Measurements from ENCODE around the gene INVS. TPM values are rescaled to one million over a fixed set of nuclear protein-coding genes. Genes with fewer than 3 reads are reported as not detected.

Gene INVS
- total RNA-seq, 2 donors from 2014 or later, result 37.8 to 46.8 TPM

DNA sequence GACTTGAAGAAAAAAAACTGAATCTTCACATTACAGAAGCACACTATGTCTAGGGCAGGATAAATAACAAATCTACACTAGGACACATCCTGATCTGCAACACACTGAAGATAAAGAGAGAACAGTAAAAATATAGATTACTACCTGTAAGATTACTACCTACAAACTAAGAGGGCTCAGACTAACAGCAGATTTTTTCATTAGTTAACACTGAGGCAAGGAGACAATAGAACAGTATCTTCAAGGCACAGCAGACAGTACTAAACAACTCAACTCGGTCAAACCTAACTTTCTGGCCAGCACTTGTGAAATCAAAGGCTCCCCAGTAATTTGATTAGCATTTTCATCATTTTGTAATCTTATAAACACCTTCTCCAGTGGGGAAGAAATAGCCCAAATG lies 207.2 kb downstream of the INVS start:
- DNase-seq (ENCODE audit: low spot score), result no peak
- no peak overlapping the region for H3K4me3 ChIP-seq
- TF ChIP-seq, protein P1, sequence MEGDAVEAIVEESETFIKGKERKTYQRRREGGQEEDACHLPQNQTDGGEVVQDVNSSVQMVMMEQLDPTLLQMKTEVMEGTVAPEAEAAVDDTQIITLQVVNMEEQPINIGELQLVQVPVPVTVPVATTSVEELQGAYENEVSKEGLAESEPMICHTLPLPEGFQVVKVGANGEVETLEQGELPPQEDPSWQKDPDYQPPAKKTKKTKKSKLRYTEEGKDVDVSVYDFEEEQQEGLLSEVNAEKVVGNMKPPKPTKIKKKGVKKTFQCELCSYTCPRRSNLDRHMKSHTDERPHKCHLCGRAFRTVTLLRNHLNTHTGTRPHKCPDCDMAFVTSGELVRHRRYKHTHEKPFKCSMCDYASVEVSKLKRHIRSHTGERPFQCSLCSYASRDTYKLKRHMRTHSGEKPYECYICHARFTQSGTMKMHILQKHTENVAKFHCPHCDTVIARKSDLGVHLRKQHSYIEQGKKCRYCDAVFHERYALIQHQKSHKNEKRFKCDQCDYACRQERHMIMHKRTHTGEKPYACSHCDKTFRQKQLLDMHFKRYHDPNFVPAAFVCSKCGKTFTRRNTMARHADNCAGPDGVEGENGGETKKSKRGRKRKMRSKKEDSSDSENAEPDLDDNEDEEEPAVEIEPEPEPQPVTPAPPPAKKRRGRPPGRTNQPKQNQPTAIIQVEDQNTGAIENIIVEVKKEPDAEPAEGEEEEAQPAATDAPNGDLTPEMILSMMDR (IDR thresholded peaks at IDR 0.05), result no peak
- H3K4me1 ChIP-seq (ENCODE audit: control insufficient read depth in 1 of 2, low read depth in 2 of 2), result peaks cover 0 to 7% of the 10 kb centered on the region in 2 donors
- no peaks in the 10 kb centered on the region for H3K9me3 ChIP-seq
- no peak overlapping the region for H3K27ac ChIP-seq
- no peaks in the 10 kb centered on the region for H3K27me3 ChIP-seq (replicated peaks; ENCODE audit: insufficient read depth)
- no peak for ATAC-seq (ENCODE audit: insufficient number of reproducible peaks, low FRiP score, low read depth)
- H3K36me3 ChIP-seq, result peaks cover 17% of the 10 kb centered on the region

GRCh38 chr9:100307080-100307479 lies 208.0 kb downstream of the INVS start:
- ATAC-seq (ENCODE audit: insufficient number of reproducible peaks, low FRiP score, low read depth), result no peak
- peaks cover 10% of the 10 kb centered on the region for H3K36me3 ChIP-seq
- no peak overlapping the region for H3K27ac ChIP-seq
- no peak overlapping the region for H3K4me3 ChIP-seq
- no peaks in the 10 kb centered on the region for H3K27me3 ChIP-seq (replicated peaks; ENCODE audit: insufficient read depth)
- TF ChIP-seq, protein P1 (IDR thresholded peaks at IDR 0.05), result no peak
- peaks cover 0 to 8% of the 10 kb centered on the region in 2 donors for H3K4me1 ChIP-seq (ENCODE audit: control insufficient read depth in 1 of 2, low read depth in 2 of 2)
- H3K9me3 ChIP-seq, result no peaks in the 10 kb centered on the region
- no peak for DNase-seq (ENCODE audit: low spot score)

GRCh38 chr9:100308965-100309564 lies 210.0 kb downstream of the INVS start:
- Histone ChIP-seq H3K36me3 (peaks cover 6% of the 10 kb centered on the region), H3K4me1 (ENCODE audit: control insufficient read depth in 1 of 2, low read depth in 2 of 2) (peaks cover 0 to 9% of the 10 kb centered on the region in 2 donors), H3K27me3 (replicated peaks; ENCODE audit: insufficient read depth) (no peaks in the 10 kb centered on the region), H3K4me3 (no peak overlapping the region), H3K27ac (peak overlapping the region in 1 of 2 donors; percentile 36), H3K9me3 (no peaks in the 10 kb centered on the region)
- TF ChIP-seq, protein P1 (IDR thresholded peaks at IDR 0.05), result no peak
- ATAC-seq (ENCODE audit: insufficient number of reproducible peaks, low FRiP score, low read depth), result no peak
- no peak for DNase-seq (ENCODE audit: low spot score)

DNA sequence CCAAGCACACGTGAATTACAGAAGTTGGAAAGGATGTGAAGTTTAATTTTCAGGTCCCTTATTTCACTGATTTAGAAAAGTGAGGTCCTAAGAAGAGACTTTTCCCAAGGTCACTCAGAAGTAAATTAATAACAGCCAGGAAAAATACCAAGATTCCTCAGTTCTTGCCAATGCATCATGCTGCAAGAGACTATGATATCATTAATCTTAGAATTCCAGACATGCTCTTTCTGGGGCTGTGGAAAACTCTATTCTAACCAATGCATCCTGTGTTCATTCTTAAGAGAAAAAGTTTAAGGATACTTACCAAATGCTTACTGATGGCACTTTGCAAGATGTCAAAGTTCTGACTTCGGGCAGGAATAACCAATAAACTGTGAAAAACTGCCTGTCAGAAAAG lies 210.9 kb downstream of the INVS start:
- ATAC-seq (ENCODE audit: insufficient number of reproducible peaks, low FRiP score, low read depth), result no peak
- no peaks in the 10 kb centered on the region for H3K36me3 ChIP-seq
- no peak overlapping the region for H3K4me3 ChIP-seq
- peaks cover 0 to 9% of the 10 kb centered on the region in 2 donors for H3K4me1 ChIP-seq (ENCODE audit: control insufficient read depth in 1 of 2, low read depth in 2 of 2)
- H3K9me3 ChIP-seq, result no peaks in the 10 kb centered on the region
- peak overlapping the region in 1 of 2 donors; percentile 54 for H3K27ac ChIP-seq
- H3K27me3 ChIP-seq (replicated peaks; ENCODE audit: insufficient read depth), result no peaks in the 10 kb centered on the region
- TF ChIP-seq, protein P1 (IDR thresholded peaks at IDR 0.05), result no peak
- no peak for DNase-seq (ENCODE audit: low spot score)

DNA sequence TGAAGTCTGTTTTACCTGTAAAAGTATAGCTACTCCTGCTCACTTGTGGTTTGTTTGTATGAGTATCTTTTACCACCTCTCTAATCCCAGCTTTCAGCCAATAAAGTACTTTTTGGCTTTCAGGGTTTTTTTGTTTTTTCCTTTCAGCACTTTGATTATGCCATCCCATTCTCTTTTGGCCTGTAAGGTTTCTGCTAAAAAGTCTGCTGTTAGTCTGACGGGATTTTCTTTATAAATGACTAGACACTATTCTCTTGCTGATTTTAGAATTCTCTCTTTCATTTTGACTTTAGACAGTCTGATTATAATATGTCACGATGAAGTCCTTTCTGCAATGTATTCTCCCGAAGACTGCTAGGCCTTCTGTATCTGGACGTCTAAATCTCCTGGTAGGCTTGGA lies 216.5 kb downstream of the INVS start:
- no peaks in the 10 kb centered on the region for H3K36me3 ChIP-seq
- no peaks in the 10 kb centered on the region for H3K9me3 ChIP-seq
- no peak overlapping the region for H3K27ac ChIP-seq
- no peaks in the 10 kb centered on the region for H3K27me3 ChIP-seq (replicated peaks; ENCODE audit: insufficient read depth)
- H3K4me1 ChIP-seq (ENCODE audit: control insufficient read depth in 1 of 2, low read depth in 2 of 2), result peaks cover 0 to 2% of the 10 kb centered on the region in 2 donors
- TF ChIP-seq, protein P1 (IDR thresholded peaks at IDR 0.05), result no peak
- H3K4me3 ChIP-seq, result no peak overlapping the region
- DNase-seq (ENCODE audit: low spot score), result no peak
- no peak for ATAC-seq (ENCODE audit: insufficient number of reproducible peaks, low FRiP score, low read depth)
